Measurements from ENCODE around the gene TMTC1.

DNA sequence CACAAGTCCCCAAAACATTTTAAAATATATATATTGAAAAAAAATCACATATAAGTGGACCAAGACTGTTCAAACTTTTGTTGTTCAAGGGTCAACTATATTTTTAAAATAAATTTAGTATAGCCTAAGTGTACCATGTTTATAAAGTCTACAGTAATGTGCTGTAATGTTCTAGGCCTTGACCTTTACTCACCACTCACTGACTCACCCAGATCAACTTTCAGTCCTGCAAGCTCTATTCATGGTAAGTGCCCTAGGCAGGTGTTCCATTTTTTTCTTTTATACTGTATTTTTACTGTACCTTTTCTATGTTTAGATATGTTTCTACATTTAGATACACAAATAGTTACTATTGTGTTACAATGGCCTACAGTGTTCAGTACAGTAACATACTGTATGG, 23.4 kb upstream of the TMTC1 start:
- TF ChIP-seq CTCF (conservative IDR thresholded peaks at IDR 0.05; ENCODE audit: low read depth, low read length) (no peak), EZH2 (IDR thresholded peaks at IDR 0.05; ENCODE audit: borderline replicate concordance, low read depth, low read length, poor library complexity, severe bottlenecking) (no peak)
